Activated CD8-positive, alpha-beta memory T cell treated with anti-CD3 and anti-CD28 coated beads for 1 hour (primary cell): ENCODE results near the gene ZNF853.
"Not testable (repeated sequence)": the region's sequence is repeated elsewhere in the genome, so short reads cannot be mapped to it uniquely, and the experiment has no call there.

Experiments used
- DNase-seq, 2 donors: peaks; one replicate each; pipeline ENCODE4 v3.0.0-alpha.2; 2020; ENCODE audit warnings: low read depth in 1 of 2; ENCODE audit errors: extremely low read depth in 1 of 2

Gene ZNF853

GRCh38 chr7:6614953-6615722 lies at the start of gene ZNF853:
TSS of gene ZNF853 (plus strand) at chr7:6615610. CDS start at chr7:6616175, 565 bp downstream.
- DNase-seq, result no peak

- no peak for DNase-seq
Observed at GRCh38 chr7:6565655-6566054, 49.8 kb upstream of the ZNF853 start.

- DNase-seq, result no peak
Observed at GRCh38 chr7:6567886-6568285, 47.5 kb upstream of the ZNF853 start.

- DNase-seq, result no peak
Observed at GRCh38 chr7:6571160-6571779, 44.1 kb upstream of the ZNF853 start.

- no peak for DNase-seq
Observed at GRCh38 chr7:6575281-6576023, 40.0 kb upstream of the ZNF853 start.

GRCh38 chr7:6576024-6576866 lies 39.2 kb upstream of the ZNF853 start:
- no peak for DNase-seq

GRCh38 chr7:6576867-6577368 lies 38.5 kb upstream of the ZNF853 start:
- DNase-seq, result not testable (repeated sequence)

GRCh38 chr7:6577369-6578113 lies 37.9 kb upstream of the ZNF853 start, which contains the start of gene ZDHHC4:
TSS of gene ZDHHC4 (plus strand) at chr7:6577454. CDS start at chr7:6580562, 3,108 bp downstream.
- DNase-seq, result peak; percentile 68 to 81

- DNase-seq, result no peak
Observed at GRCh38 chr7:6578114-6579084, 37.0 kb upstream of the ZNF853 start.

- DNase-seq, result no peak
Observed at GRCh38 chr7:6579446-6579845, 36.0 kb upstream of the ZNF853 start.

- not testable (repeated sequence) for DNase-seq
Observed at GRCh38 chr7:6585746-6586432, 29.5 kb upstream of the ZNF853 start.

GRCh38 chr7:6588566-6588965 lies 26.8 kb upstream of the ZNF853 start:
- no peak for DNase-seq

- DNase-seq, result no peak
Observed at GRCh38 chr7:6589151-6589828, 26.1 kb upstream of the ZNF853 start.

- peak; percentile 34 to 76 for DNase-seq
Observed at GRCh38 chr7:6589829-6590644, 25.4 kb upstream of the ZNF853 start, which contains the start of gene INTS15. TSS of gene INTS15 (plus strand) at chr7:6590021. CDS start at chr7:6590284, 263 bp downstream.

- DNase-seq, result no peak
Observed at GRCh38 chr7:6590645-6591110, 24.7 kb upstream of the ZNF853 start.

GRCh38 chr7:6600093-6600492 lies 15.3 kb upstream of the ZNF853 start:
- no peak for DNase-seq
